HepG2 (cell line): ENCODE measurements around the gene LILRB2. TPM values are rescaled to one million over a fixed set of nuclear protein-coding genes. Genes with fewer than 3 reads are reported as not detected.
A peak's percentile ranks its signal among the peaks of the same experiment; 100 is the strongest.

Experiments used
- AFF4 ChIP-seq: sonication (generic); formaldehyde crosslinking; IDR thresholded peaks from 2 replicates; pipeline ENCODE4 v1.4.0; 2020; ENCODE audit warnings: missing genetic modification reagents
- ATF6 ChIP-seq: sonication (generic); formaldehyde crosslinking; conservative IDR thresholded peaks from 2 replicates; pipeline ENCODE4 v1.4.0; 2020; ENCODE audit warnings: missing genetic modification reagents
- ISX ChIP-seq: sonication (generic); formaldehyde crosslinking; conservative IDR thresholded peaks from 2 replicates; pipeline ENCODE4 v1.5.0; 2020; ENCODE audit warnings: missing genetic modification reagents
- KAT7 ChIP-seq: IDR thresholded peaks from 2 replicates; pipeline ENCODE4 v1.6.1; 2018; ENCODE audit warnings: borderline replicate concordance, missing compliant biosample characterization
- KLF15 ChIP-seq: sonication (generic); formaldehyde crosslinking; IDR thresholded peaks from 2 replicates; pipeline ENCODE4 v1.8.1; 2023; ENCODE audit warnings: borderline replicate concordance, mild to moderate bottlenecking, inconsistent platforms, missing genetic modification reagents, mixed read lengths
- MLX ChIP-seq: IDR thresholded peaks from 2 replicates; pipeline ENCODE4 v1.6.1; 2016
- NFYB ChIP-seq: sonication (generic); formaldehyde crosslinking; IDR thresholded peaks from 2 replicates; pipeline ENCODE4 v1.4.0; 2020; ENCODE audit warnings: missing genetic modification reagents
- NFYC ChIP-seq: IDR thresholded peaks from 2 replicates; pipeline ENCODE4 v1.6.1; 2016; ENCODE audit warnings: missing genetic modification reagents, missing compliant biosample characterization
- PCBP1 ChIP-seq: fragments of 200-400 bp; formaldehyde crosslinking; IDR thresholded peaks from 2 replicates; pipeline ENCODE4 v1.6.1; 2017; ENCODE audit warnings: mild to moderate bottlenecking, low read depth, low read length, borderline replicate concordance
- POGZ ChIP-seq: sonication (generic); formaldehyde crosslinking; IDR thresholded peaks from 2 replicates; pipeline ENCODE4 v1.4.0; 2020; ENCODE audit warnings: mild to moderate bottlenecking, missing genetic modification reagents
- PRPF4 ChIP-seq: fragments of 200-400 bp; formaldehyde crosslinking; IDR thresholded peaks from 2 replicates; pipeline ENCODE4 v1.6.1; 2016; ENCODE audit warnings: low read length, low read depth; ENCODE audit not compliant: poor library complexity, severe bottlenecking
- RARA ChIP-seq: IDR thresholded peaks from 2 replicates; pipeline ENCODE4 v1.6.1; 2016; ENCODE audit warnings: missing genetic modification reagents, missing compliant biosample characterization
- RFX3 ChIP-seq: IDR thresholded peaks from 2 replicates; pipeline ENCODE4 v1.6.1; 2016; ENCODE audit warnings: missing biosample characterization, missing genetic modification reagents
- SOX13 ChIP-seq, 3 experiments: fragments of 450-650 bp in 1 of 3; sonication (generic) in 1 of 3; formaldehyde crosslinking in 1 of 3; IDR thresholded peaks in 2 of 3; conservative IDR thresholded peaks in 1 of 3; 2 replicates each; pipeline versions ENCODE4 v1.5.0 to v1.6.1; 2016 to 2020; ENCODE audit warnings: antibody characterized with exemption in 1 of 3, mild to moderate bottlenecking in 1 of 3, missing compliant biosample characterization in 1 of 3, missing genetic modification reagents in 1 of 3, moderate library complexity in 1 of 3
- TBL1XR1 ChIP-seq: fragments of 150-350 bp; IDR thresholded peaks from 2 replicates; pipeline ENCODE4 v1.6.1; 2014; ENCODE audit warnings: borderline replicate concordance, low read length; ENCODE audit not compliant: partially characterized antibody
- WIZ ChIP-seq: sonication (generic); formaldehyde crosslinking; IDR thresholded peaks from 2 replicates; pipeline ENCODE4 v1.5.1; 2020; ENCODE audit warnings: mild to moderate bottlenecking, missing genetic modification reagents
- ZNF30 ChIP-seq: sonication (generic); formaldehyde crosslinking; IDR thresholded peaks from 2 replicates; pipeline ENCODE4 v1.5.0; 2020; ENCODE audit warnings: mild to moderate bottlenecking, missing genetic modification reagents
- ZNF616 ChIP-seq: sonication (generic); formaldehyde crosslinking; IDR thresholded peaks from 2 replicates; pipeline ENCODE4 v1.5.0; 2020; ENCODE audit warnings: low read depth, mild to moderate bottlenecking, missing genetic modification reagents
- ZNF776 ChIP-seq: sonication (generic); formaldehyde crosslinking; IDR thresholded peaks from 2 replicates; pipeline ENCODE4 v1.4.0; 2020; ENCODE audit warnings: mild to moderate bottlenecking, missing genetic modification reagents
- ZNF781 ChIP-seq: sonication (generic); formaldehyde crosslinking; IDR thresholded peaks from 2 replicates; pipeline ENCODE4 v1.5.1; 2020; ENCODE audit warnings: borderline replicate concordance, mild to moderate bottlenecking, missing genetic modification reagents; ENCODE audit errors: not compliant biosample characterization
- ZUFSP ChIP-seq: sonication (generic); formaldehyde crosslinking; IDR thresholded peaks from 2 replicates; pipeline ENCODE4 v1.9.0; 2021; ENCODE audit warnings: missing genetic modification reagents, mild to moderate bottlenecking, borderline replicate concordance
- polyA plus RNA-seq, 8 experiments: library from polyadenylated mRNA; depleted of rRNA in 3 of 8; stranded (reverse) in 7 of 8; unstranded in 1 of 8; fragments of >200 nt; fragmentation: Illumina TruSeq in 4 of 8; extraction: Trizol in 4 of 8; gene quantifications; 2 replicates each; pipeline versions ENCODE4 v1.2.1 to v1.2.3, GENCODE V29; 2011 to 2016; ENCODE audit warnings: low read depth in 4 of 8, missing spikeins in 1 of 8, mixed read lengths in 1 of 8; ENCODE audit not compliant: insufficient read depth in 1 of 8
- total RNA-seq, 5 experiments: library from RNA; depleted of rRNA; stranded (reverse); fragments of >200 nt; fragmentation: Illumina TruSeq; extraction: Trizol; gene quantifications; 2 replicates each; pipeline ENCODE4 v1.2.3, GENCODE V29; 2016; ENCODE audit warnings: low read depth in 1 of 5

The LILRB2 gene
- total and polyA plus RNA-seq, 2 of the 13 experiments (the other 11 are each of a cell fraction or from before 2014, with no cell fraction given), result not detected

- no peak for TF ChIP-seq RARA (CRISPR knock-in tag)
- no peak for TF ChIP-seq TBL1XR1
- TF ChIP-seq NFYC (CRISPR knock-in tag), result no peak; the same call in 1 of the 2 replicates
- no peak for TF ChIP-seq ATF6 (CRISPR knock-in tag)
- no peak for TF ChIP-seq KAT7 (CRISPR knock-in tag)
- no peak for TF ChIP-seq ISX (CRISPR knock-in tag)
- TF ChIP-seq AFF4 (CRISPR knock-in tag), result no peak
- no peak for TF ChIP-seq ZNF776 (CRISPR knock-in tag)
- TF ChIP-seq POGZ (CRISPR knock-in tag), result no peak
- no peak for TF ChIP-seq NFYB
- TF ChIP-seq WIZ, result no peak
- no peak for TF ChIP-seq KLF15 (CRISPR knock-in tag)
- 0 out of 2 replicates have a peak, but pooled peaks have one; percentile 17 for TF ChIP-seq MLX (CRISPR knock-in tag)
- TF ChIP-seq ZNF30, result no peak
- no peak for TF ChIP-seq ZNF781 (CRISPR knock-in tag)
- no peak for TF ChIP-seq SOX13 (IDR thresholded peaks at IDR 0.05)
- TF ChIP-seq SOX13 (CRISPR knock-in tag; conservative IDR thresholded peaks at IDR 0.05 in 1 of 2, IDR thresholded peaks at IDR 0.05 in 1 of 2), result no peak
- TF ChIP-seq ZNF616 (CRISPR knock-in tag), result no peak
- no peak for TF ChIP-seq RFX3 (CRISPR knock-in tag)
- TF ChIP-seq PRPF4, result no peak
- no peak for TF ChIP-seq PCBP1
- no peak for TF ChIP-seq ZUFSP (CRISPR knock-in tag)
Observed at GRCh38 chr19:54231077-54231931, 49.6 kb downstream of the LILRB2 start (continued).
